Upper lobe of right lung (tissue), 1 donor: ENCODE results near the gene ECT2. TPM values are rescaled to one million over a fixed set of nuclear protein-coding genes. Genes with fewer than 3 reads are reported as not detected.

ENCODE experiments used
- ATAC-seq: fragments of 200-7000 bp; cut with Tn5 transposase; one replicate; pipeline ENCODE4 v1.9.1; 2020; ENCODE audit warnings: mild to moderate bottlenecking, moderate library complexity
- DNase-seq: peaks from one replicate; pipeline ENCODE4 v3.0.0-alpha.2; 2020
- H3K27ac ChIP-seq: fragments of 200-600 bp; one replicate; pipeline ENCODE4 v1.8.0; 2022
- H3K27me3 ChIP-seq: fragments of 200-600 bp; one replicate; pipeline ENCODE4 v1.8.0; 2022; ENCODE audit warnings: mild to moderate bottlenecking
- H3K36me3 ChIP-seq: fragments of 200-600 bp; one replicate; pipeline ENCODE4 v1.8.0; 2022
- H3K4me1 ChIP-seq: fragments of 200-600 bp; one replicate; pipeline ENCODE4 v1.8.0; 2022
- H3K4me3 ChIP-seq: fragments of 200-600 bp; one replicate; pipeline ENCODE4 v1.8.0; 2022; ENCODE audit warnings: mild to moderate bottlenecking
- H3K9me3 ChIP-seq: fragments of 200-600 bp; one replicate; pipeline ENCODE4 v1.8.0; 2022
- intact Hi-C: fragments of 100-400 bp; cut with DNase I; formaldehyde crosslinking; loops from one replicate; pipeline ENCODE4 v1.11.0; 2022
- total RNA-seq: library from RNA; stranded (reverse); fragmentation: NEBNext Ultra II Directional; extraction: Animal tissue kit (Norgen Biotek cat#: 25700); gene quantifications from one replicate; pipeline ENCODE4 v1.2.1, GENCODE V29; 2021
- TF ChIP-seq, protein P1 (sequence below): fragments of 200-600 bp; IDR thresholded peaks from one replicate; pipeline ENCODE4 v1.8.0; 2022; ENCODE audit warnings: antibody characterized with exemption
- donor health status: DM: no; HTN: yes; CAD: no; lungs with severe emphysema.

ECT2 gene
- total RNA-seq, 1 donor from 2014 or later: 12.2 TPM

DNA sequence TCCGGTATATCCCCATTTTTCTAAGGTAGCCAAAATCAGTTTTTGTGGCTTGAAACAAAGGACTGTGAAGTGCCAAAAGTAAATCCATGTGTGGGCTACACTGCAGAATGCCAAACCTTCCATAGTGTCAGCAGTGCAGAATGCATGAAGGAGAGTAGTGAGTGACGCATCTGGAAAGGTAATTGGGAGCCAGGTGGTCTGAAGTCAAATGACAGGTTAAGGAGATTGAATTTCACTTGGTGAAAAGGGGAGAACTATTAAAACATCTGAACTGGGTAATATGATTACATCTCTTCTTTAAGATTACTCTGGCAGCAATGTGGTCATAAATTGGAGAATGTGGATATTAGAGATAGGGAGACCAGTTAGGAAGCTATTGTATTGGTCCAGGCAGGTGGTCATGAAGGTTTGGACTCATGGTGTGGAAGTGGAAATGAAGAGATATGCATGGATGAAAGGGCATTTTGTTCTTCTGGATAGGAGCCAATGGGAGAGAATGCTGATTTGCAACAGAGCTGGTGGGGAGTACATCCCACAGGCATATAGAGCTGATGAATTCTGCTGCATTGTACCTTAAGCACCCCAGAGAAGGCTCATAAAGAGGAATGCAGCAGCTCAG is 118.2 kb downstream of the ECT2 start:
- intact Hi-C loops: no loop called here
- Histone ChIP-seq H3K36me3 (no peaks in the 10 kb centered on the region), H3K27ac (no peak overlapping the region), H3K9me3 (no peaks in the 10 kb centered on the region), H3K4me3 (no peak overlapping the region), H3K4me1 (peaks cover 11% of the 10 kb centered on the region), H3K27me3 (no peaks in the 10 kb centered on the region)
- ATAC-seq: no peak
- no peak for DNase-seq
- TF ChIP-seq, protein P1, sequence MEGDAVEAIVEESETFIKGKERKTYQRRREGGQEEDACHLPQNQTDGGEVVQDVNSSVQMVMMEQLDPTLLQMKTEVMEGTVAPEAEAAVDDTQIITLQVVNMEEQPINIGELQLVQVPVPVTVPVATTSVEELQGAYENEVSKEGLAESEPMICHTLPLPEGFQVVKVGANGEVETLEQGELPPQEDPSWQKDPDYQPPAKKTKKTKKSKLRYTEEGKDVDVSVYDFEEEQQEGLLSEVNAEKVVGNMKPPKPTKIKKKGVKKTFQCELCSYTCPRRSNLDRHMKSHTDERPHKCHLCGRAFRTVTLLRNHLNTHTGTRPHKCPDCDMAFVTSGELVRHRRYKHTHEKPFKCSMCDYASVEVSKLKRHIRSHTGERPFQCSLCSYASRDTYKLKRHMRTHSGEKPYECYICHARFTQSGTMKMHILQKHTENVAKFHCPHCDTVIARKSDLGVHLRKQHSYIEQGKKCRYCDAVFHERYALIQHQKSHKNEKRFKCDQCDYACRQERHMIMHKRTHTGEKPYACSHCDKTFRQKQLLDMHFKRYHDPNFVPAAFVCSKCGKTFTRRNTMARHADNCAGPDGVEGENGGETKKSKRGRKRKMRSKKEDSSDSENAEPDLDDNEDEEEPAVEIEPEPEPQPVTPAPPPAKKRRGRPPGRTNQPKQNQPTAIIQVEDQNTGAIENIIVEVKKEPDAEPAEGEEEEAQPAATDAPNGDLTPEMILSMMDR: no peak

DNA sequence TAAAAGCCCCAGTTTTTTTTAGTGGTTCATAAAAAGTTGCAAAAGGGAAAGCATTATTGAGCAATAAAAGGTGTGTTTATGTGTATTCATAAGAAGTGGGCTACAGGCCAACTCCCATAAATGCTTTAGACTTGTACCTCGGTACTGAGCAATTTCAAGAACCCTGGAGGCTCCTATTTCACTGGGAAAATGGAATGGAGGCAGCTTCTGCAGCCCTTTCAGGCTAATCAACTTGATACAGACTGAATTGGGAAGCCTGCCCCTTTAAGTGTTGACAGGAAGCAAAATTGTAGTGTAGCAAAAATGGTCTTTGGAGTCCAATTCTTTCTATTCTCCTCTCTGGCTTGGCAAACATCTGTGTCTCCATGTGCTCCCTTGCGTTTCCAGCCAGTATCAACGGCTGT is 118.8 kb downstream of the ECT2 start:
- no peak overlapping the region for H3K27ac ChIP-seq
- intact Hi-C loops: no loop called here
- TF ChIP-seq, protein P1: no peak
- DNase-seq (no peak), ATAC-seq (peak; percentile 58)
- peaks cover 11% of the 10 kb centered on the region for H3K4me1 ChIP-seq
- H3K27me3 ChIP-seq: no peaks in the 10 kb centered on the region
- H3K9me3 ChIP-seq: no peaks in the 10 kb centered on the region
- H3K4me3 ChIP-seq: no peak overlapping the region
- H3K36me3 ChIP-seq: no peaks in the 10 kb centered on the region

DNA sequence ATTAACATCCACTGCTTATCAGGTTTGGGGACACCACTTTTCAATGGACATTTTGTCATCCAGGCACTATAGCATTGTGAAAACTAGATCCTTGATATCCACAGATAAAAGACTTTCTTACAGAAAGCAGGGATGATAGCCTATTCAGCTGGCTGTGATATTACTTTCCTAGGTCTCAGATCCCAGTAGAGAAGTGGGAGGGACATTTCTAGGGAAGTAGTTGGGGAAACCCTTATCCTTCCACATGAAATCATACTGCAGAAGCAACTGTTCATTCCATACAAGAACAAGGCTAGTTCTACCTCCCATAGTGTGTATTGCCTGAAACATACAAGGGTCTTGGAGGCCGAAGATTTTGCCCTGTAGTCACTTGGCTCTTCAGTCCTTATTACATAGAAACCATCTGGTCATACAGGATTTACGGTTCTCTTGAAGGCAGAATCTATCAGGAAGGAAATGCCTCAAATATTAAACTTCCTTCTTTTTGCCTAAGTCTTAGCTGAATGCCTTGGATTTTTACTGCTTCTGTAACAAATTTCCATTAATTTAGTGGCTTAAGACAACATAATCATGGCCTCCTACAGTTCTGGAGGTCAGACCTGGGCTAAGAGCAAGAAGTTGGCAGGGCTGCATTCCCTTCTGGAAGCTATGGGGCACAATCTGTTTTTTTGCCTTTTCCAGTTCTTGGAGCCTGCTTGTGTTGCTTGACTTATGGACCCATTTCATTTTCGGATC is 119.4 kb downstream of the ECT2 start:
- Histone ChIP-seq H3K27me3 (no peaks in the 10 kb centered on the region), H3K36me3 (no peaks in the 10 kb centered on the region), H3K4me3 (no peak overlapping the region), H3K4me1 (peaks cover 11% of the 10 kb centered on the region), H3K9me3 (no peaks in the 10 kb centered on the region), H3K27ac (no peak overlapping the region)
- DNase-seq (no peak), ATAC-seq (no peak)
- intact Hi-C loops: no loop called here
- TF ChIP-seq, protein P1: no peak

Other genes starting within 250 kb of the ECT2 start
- gene TNFSF10, start 227.3 kb upstream of the ECT2 start, total RNA-seq: 140 TPM
- 62.1 TPM for gene NCEH1, start 39.7 kb upstream of the ECT2 start, total RNA-seq